CD4-positive, alpha-beta T cell treated with Interleukin-10 for 1 hour (primary cell): Measurements from ENCODE around the gene FRMD4A.
"Not testable (repeated sequence)": the region's sequence is repeated elsewhere in the genome, so short reads cannot be mapped to it uniquely, and the experiment has no call there.

Experiments
- DNase-seq: peaks from one replicate; pipeline ENCODE4 v3.0.0-alpha.2; 2020

FRMD4A gene

GRCh38 chr10:13865758-13866491 lies 464.8 kb downstream of the FRMD4A start:
- DNase-seq, result no peak

DNA sequence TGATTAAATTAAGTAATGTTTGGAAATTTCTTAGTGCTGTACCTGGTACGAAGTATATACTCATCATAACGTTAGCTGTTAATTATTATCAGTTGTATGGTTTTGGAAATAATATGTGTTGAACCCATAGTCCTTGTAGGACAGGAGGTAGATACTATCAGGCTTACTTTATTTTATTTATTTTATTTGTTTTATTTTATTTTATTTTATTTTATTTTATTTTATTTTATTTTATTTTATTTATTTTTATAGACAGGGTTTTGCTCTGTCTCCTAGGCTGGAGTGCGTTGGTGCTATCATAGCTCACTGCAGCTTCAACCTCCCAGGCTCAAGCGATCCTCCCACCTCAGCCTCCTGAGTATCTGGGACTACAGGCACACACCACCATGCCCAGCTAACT lies 465.5 kb downstream of the FRMD4A start:
- DNase-seq, result not testable (repeated sequence)

DNA sequence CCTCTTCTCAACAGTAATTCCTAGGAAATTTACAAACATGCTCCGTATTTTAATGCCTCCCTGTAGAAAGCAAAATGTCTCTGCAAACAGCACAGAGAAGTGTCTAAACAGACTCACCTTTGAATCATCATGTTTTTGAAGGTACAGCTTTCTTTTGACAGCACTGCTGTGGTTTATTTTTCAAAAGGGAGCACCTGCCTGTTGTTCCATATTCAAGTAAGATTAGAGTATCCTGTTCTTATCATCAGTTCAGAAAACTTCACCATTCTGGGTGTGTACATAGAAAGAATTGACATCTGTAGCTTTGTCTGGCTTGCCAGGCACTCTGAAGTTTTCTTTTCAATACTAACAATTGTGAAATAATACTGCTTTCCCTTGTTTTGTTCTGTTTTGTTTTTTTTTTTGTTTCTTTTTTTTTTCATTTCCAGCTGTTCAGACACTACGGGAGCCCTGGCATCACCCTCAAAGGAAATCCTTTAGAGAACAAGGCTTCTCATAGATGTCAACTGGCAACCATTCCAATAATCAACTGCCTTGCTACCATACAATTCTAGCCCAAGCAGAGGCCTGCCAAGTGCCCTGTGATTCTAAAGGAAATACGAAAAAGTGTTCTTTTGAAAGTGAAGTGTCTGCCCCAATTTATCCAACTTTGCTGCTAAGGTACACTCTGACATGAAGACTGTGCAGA lies 468.0 kb downstream of the FRMD4A start:
- DNase-seq, result no peak

DNA sequence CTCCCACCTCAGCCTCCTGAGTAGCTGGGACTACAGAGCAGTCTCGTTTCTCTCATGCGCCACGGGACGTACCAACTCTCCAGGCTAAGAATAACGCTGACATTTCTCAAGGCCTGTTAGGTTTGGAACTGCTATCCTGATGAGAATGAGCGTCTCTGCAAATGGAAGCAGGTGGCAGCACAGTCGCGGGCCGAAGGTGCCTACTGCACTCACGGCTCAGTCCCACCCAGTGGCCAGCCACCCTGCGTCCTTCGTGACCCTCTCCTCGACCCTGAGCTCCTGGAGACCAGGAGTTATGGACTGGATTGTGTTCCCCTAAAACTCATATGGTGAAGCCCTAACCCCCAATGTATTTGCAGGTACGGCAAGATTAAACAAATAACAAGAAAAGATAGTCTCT lies 469.8 kb downstream of the FRMD4A start:
- DNase-seq, result no peak

DNA sequence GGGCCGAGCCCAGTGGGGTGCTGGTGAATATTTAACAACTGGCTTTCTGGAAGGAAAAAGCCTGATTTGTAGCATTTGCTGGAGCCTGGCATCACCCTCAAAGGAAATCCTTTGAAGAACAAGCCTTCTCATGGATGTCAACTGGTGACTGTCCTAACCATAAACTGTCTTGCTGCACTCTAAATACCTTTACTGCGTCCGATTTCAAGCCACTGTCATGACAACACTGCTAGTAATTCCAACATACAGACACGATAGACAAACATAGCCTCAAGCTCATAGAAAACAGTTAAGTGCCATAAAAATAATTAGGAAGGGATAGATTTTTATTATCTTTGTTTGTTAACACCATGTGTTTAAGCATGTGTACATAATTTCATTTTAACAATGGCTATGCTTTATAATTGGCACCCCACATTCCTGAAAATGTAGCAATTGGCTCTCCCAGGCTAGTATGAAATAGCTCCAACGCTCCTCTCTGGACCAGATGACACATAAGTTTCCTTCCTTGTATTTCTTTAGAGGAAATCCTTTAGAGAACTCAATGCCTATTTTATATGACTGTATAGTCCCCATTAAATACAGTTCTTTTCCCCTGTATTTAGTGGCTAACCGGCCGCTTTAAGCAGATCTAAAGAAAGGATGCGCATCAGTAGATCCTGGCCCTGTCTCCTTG lies 470.6 kb downstream of the FRMD4A start:
- no peak for DNase-seq

- no peak for DNase-seq
Measured at GRCh38 chr10:13858709-13859108, 472.0 kb downstream of the FRMD4A start.

DNA sequence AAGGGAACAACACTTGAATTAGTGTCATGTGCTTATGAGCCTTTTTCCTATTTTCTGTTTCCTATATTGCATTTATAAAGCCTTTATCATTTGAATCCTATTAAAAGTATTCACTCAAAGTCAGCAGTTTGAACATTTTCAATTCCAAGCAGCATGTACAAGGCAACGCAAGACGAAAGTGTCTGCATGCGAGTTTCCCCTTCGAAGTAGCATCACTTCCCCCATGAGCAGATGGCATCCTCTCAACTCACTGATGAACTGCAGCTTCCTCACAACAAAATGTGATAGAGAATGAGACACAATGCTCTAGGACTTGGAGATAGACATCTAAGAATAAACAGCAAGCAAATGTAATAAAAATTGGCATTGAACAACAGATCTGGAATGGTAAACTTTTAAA lies 473.3 kb downstream of the FRMD4A start:
- no peak for DNase-seq

GRCh38 chr10:13853854-13854253 lies 476.9 kb downstream of the FRMD4A start:
- no peak for DNase-seq

DNA sequence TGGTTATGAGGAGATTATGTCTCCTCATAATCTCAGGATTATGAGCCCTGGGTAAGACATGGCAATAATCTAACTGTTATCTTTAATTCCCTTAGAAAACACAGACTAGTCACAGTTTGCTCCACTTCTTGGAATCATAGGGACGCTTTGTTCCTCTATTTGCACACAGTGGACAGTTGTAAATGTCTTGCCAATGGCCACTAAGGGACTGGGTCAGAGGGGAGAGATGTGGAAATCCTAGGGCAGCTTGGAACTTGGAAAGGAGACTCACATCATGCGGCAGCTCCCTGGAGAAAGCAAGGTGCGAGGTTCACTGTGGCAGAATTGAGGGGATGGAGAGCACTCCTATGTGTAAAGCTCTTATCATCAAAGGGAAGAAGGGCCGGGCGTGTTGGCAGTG lies 477.9 kb downstream of the FRMD4A start:
- DNase-seq, result no peak

DNA sequence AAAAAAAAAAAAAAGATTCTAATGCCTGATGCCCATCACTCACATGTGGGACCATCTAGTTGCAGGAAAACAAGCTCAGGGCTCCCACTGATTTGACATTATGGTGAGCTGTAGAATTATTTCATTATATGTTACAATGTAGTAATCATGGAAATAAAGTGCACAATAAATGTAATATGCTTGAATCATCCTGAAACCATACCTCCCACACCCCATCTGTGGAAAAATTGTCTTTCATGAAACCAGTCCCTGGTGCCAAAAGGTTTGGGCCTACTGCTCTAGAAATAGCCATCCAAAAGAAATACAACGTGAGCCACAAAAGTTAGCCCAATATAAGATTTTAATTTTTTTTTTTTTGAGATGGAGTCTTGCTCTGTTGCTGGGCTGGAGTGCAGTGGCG lies 478.8 kb downstream of the FRMD4A start:
- no peak for DNase-seq

- DNase-seq, result no peak
Measured at GRCh38 chr10:13848520-13849445, 481.9 kb downstream of the FRMD4A start.

GRCh38 chr10:13847201-13847631 lies 483.5 kb downstream of the FRMD4A start:
- DNase-seq, result no peak

GRCh38 chr10:13845897-13846296 lies 484.8 kb downstream of the FRMD4A start:
- no peak for DNase-seq

- DNase-seq, result no peak
Measured at GRCh38 chr10:13844651-13845050, 486.1 kb downstream of the FRMD4A start.

GRCh38 chr10:13842117-13842516 lies 488.6 kb downstream of the FRMD4A start:
- no peak for DNase-seq

DNA sequence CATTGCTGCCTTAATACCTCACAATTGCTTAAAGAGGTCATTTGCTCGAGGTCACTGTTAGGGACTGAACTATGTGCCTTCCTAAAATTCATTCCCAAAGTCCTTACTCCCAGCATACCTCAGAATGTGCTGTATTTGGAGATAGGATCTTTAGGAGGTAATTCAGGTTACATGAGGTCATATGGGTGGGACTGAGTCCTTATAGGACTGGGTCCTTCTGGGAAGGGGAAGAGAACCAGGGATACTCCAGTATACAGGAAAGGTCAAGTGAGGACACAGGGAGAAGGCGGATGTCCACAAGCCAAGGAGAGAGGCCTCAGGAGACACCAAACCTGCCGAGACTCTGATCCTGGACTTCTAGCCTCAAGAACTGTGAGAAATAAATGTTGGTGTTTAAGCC lies 490.7 kb downstream of the FRMD4A start:
- DNase-seq, result no peak

- DNase-seq, result no peak
Measured at GRCh38 chr10:13839430-13839990, 491.2 kb downstream of the FRMD4A start.

GRCh38 chr10:13839030-13839429 lies 491.7 kb downstream of the FRMD4A start:
- no peak for DNase-seq

DNA sequence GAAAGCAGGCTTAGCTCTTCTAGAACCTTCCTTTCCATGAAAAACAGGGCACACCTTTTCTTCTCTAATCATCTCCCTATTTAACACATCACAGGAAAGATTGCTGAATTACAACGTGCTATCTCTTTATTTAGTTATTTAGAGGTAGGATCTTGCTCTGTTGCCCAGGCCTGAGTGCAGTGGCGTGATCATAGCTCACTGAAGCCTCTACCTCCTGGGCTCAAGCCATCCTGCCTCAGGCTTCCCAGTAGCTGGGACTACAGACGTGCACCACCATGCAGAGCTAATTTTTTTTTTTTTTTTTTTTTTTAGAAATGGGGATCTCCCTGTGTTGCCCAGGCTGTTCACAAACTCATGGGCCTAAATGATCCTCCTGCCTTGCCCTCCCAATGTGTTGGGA lies 492.8 kb downstream of the FRMD4A start:
- DNase-seq, result no peak

DNA sequence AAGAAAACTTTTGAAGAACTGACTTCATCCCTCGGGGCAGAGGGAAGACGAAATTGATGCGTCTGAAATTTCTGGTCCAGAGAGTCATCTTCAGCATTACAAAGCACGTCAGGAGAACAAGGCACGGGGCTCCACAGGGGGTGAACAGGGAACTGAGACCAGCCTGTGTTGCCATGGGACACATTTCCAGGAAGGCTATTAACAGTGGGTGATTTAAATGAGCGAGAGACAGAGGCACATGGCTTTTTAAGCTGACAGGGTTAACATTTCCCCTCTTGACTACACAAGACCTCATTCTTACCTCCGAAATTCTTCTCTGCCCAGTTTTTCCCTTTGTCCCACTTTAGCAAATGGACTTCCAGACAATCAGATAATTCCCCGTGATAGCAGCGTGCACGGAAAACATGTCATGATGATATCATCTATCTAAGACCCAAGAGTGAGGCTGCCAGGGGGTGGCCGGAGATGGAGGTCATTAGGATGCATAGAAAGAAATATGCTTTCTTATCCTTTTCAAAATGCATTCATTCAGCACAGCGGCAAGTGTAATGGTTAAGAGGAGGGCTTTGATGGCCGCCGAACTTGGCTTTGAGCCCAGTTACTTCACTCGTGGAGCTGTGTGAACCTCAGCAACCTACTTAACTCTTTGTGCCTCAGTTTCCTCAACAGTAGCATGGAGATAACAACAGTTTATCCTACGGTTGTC lies 496.0 kb downstream of the FRMD4A start:
- no peak for DNase-seq

GRCh38 chr10:13831711-13832141 lies 499.0 kb downstream of the FRMD4A start:
- no peak for DNase-seq

- no peak for DNase-seq
Measured at GRCh38 chr10:13830385-13830784, 500.3 kb downstream of the FRMD4A start.
